Activated CD4-positive, alpha-beta memory T cell treated with anti-CD3 and anti-CD28 coated beads, Interleukin-2, amount 10 ng/mL, durations not matched to agents 7 days and 5 days (primary cell): ENCODE data around the gene ZYG11B. TPM values are rescaled to one million over a fixed set of nuclear protein-coding genes. Genes with fewer than 3 reads are reported as not detected.
"Not testable (repeated sequence)": the region's sequence is repeated elsewhere in the genome, so short reads cannot be mapped to it uniquely, and the experiment has no call there.

Source experiments
- CTCF ChIA-PET: fragments of 350-600 bp; sonication (Branson Sonifier 250); formaldehyde crosslinking; loops from one replicate; lab custom pipeline; 2021; ENCODE audit warnings: antibody characterized with exemption, inconsistent platforms; lab: Charles Lee
- POLR2A ChIA-PET: fragments of 350-600 bp; sonication (Branson Sonifier 250); formaldehyde crosslinking; loops from one replicate; lab custom pipeline; 2021; ENCODE audit warnings: antibody characterized with exemption; lab: Charles Lee
- DNase-seq: peaks from one replicate; pipeline ENCODE4 v3.0.0-alpha.2; 2020
- H3K27ac Mint-ChIP-seq: one replicate; pipeline ENCODE4 v1.8.0; 2021; ENCODE audit warnings: mild to moderate bottlenecking, mixed read lengths
- H3K27me3 Mint-ChIP-seq: one replicate; pipeline ENCODE4 v1.8.0; 2021; ENCODE audit warnings: mixed read lengths
- H3K36me3 Mint-ChIP-seq: one replicate; pipeline ENCODE4 v1.8.0; 2021; ENCODE audit warnings: low read depth, mixed read lengths
- H3K4me1 Mint-ChIP-seq: one replicate; pipeline ENCODE4 v1.8.0; 2021; ENCODE audit warnings: mixed read lengths
- H3K4me3 Mint-ChIP-seq: one replicate; pipeline ENCODE4 v1.8.0; 2021; ENCODE audit warnings: mild to moderate bottlenecking, mixed read lengths
- H3K9me3 Mint-ChIP-seq: one replicate; pipeline ENCODE4 v1.8.0; 2021; ENCODE audit warnings: mixed read lengths
- total RNA-seq, 2 experiments: library from RNA; stranded (reverse); gene quantifications; one replicate each; pipeline ENCODE4 v1.2.3, GENCODE V29; 2021

The ZYG11B gene
- total RNA-seq, result 10 to 100 TPM; 12.7 to 12.8 TPM

DNA sequence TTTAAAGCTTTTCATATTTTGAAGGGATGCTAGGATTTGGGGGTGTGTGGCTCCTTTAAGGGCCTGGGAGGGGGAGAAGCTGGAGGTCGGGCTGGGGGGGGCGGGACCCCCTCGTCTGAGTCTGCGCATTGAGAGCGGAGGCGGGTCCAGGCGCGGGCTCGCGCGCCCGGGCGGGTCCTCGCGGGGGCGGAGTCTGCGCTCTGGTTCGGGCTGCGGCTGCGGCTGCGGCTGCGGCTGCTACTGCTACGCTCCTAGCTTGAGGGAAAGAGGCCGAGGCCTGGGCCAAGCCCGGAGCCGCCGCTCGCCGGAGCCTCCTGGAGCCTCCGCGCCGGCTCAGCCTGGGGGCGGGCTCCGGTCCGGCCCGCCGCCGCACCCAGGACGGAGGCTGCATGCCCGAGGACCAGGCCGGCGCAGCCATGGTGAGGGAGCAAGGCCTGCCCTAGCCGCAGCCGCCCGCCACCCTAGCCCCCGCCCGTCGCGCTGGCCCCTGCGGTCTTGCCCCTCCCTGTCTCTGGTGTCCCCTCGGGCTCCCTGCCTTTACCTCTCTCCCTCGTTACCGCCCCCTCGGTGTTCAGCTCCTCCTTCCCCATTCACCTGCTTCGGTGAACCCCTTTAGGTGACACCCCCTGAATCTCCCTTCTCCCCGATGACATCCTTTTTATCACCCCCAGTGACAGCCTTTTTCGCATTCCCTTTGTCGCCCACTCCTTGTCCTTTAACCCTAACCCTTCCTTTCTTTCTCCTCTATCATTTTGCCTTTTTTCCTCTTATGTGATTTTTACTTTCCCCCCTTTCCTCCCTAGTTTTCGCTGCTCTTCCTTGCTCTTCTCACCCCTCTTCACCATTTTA is at the start of gene ZYG11B:
TSS of gene ZYG11B (plus strand) at position 189 of the 849 bp plus-strand sequence. CDS start at position 390, 201 bp downstream.
- Mint-ChIP-seq H3K36me3 (peaks cover 3% of the 10 kb centered on the region), H3K27ac (peak within 1 kb of the TSS; percentile 53), H3K4me1 (peaks cover 34% of the 10 kb centered on the region), H3K9me3 (no peaks in the 10 kb centered on the region), H3K27me3 (peaks cover 7% of the 10 kb centered on the region), H3K4me3 (peak within 1 kb of the TSS; percentile 93)
- ChIA-PET POLR2A (interaction anchor here (0.6 to 3.3 kb wide), 10 partner anchors 10 to 361 kb away, joined by 3 to 24 read pairs (median 7); partner anchors contain the start of genes CC2D1B, ECHDC2, ORC1 and PRPF38A), CTCF (interaction anchor here (0.8 to 1.5 kb wide), 3 partner anchors 22 to 25 kb away, joined by 3 to 5 read pairs (median 5); no protein-coding TSS in a partner anchor)
- peak; percentile 92 for DNase-seq

- Mint-ChIP-seq H3K9me3 (no peaks in the 10 kb centered on the region), H3K27ac (no peak overlapping the region), H3K27me3 (no peaks in the 10 kb centered on the region), H3K36me3 (no peaks in the 10 kb centered on the region), H3K4me3 (no peak overlapping the region), H3K4me1 (peaks cover 17% of the 10 kb centered on the region)
- no peak for DNase-seq
- POLR2A ChIA-PET, result interaction anchor here (1.5 kb wide), 1 partner anchor 273 kb away, joined by 6 read pairs; the partner anchor contains the start of genes ORC1 and PRPF38A
- CTCF ChIA-PET, result no interaction called here
These were observed 49.0 kb upstream of the ZYG11B start for GRCh38 chr1:52677076-52677806.

DNA sequence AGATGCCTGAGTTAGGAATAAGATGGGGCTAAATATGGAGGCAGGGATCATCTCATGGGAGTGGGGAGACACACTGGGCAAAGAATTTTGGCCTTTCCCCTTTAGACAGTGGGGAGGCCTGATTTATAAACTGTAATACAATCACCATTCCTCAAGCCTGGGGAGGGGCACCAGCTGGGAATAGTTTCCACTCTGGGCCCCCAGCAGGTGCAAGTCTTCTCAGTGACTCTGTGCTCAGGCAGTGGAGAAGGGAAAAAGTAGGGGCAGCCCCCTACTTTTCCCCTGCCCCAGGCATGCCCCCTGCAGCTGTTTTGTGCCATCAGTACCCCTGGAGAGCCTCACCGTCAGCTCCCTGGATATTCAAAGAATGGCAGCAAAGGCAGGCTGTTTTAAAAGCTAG is 47.2 kb upstream of the ZYG11B start:
- Mint-ChIP-seq H3K27me3 (no peaks in the 10 kb centered on the region), H3K27ac (no peak overlapping the region), H3K4me1 (peaks cover 20% of the 10 kb centered on the region), H3K9me3 (no peaks in the 10 kb centered on the region), H3K4me3 (no peak overlapping the region), H3K36me3 (peaks cover 7% of the 10 kb centered on the region)
- POLR2A ChIA-PET, result interaction anchor here (0.8 kb wide), 1 partner anchor 9 kb away, joined by 3 read pairs; no protein-coding TSS in a partner anchor
- DNase-seq, result no peak
- CTCF ChIA-PET, result no interaction called here

DNA sequence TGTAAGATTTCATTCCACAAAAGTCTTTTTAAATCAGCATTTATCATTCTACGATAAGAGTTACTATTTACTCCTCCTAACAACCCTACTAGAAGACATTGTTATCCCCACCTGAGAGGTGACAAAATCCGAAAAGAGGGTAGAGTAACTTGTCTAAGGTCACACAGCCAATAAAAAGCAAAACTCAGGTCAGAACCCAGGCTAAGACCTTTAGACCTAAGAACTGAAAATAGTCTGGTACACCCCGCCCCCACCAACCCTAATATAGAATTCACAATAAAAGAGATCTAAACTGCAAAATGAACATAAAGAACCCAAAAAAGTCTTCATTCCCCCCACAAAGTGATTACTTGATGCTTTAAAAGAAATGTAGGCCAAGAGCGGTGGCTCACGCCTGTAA is 46.8 kb upstream of the ZYG11B start:
- ChIA-PET CTCF (no interaction called here), POLR2A (no interaction called here)
- no peak overlapping the region for H3K27ac Mint-ChIP-seq
- DNase-seq, result no peak
- peaks cover 15% of the 10 kb centered on the region for H3K4me1 Mint-ChIP-seq
- H3K9me3 Mint-ChIP-seq, result no peaks in the 10 kb centered on the region
- peaks cover 7% of the 10 kb centered on the region for H3K36me3 Mint-ChIP-seq
- no peaks in the 10 kb centered on the region for H3K27me3 Mint-ChIP-seq
- no peak overlapping the region for H3K4me3 Mint-ChIP-seq

DNA sequence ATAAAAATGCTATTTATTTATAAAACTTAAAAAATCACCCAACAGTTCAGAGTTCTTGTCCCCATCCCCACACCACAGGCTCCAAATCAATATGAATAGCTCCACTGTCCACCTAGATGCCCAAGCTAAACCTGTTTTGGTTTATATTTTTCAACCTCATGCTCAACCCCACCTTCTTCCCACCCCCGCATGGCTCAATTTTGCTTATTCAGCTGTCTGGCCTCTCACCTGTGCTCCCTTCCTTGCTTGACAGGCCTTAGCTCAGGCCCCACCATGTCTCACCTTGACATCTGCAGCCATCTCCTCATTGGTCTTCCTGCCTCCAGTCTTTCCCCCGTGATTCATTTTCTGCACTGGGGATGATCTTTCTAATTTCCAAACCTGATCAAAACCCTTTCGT is 45.9 kb upstream of the ZYG11B start:
- no peak overlapping the region for H3K27ac Mint-ChIP-seq
- H3K9me3 Mint-ChIP-seq, result no peaks in the 10 kb centered on the region
- no peaks in the 10 kb centered on the region for H3K27me3 Mint-ChIP-seq
- peaks cover 10% of the 10 kb centered on the region for H3K4me1 Mint-ChIP-seq
- CTCF ChIA-PET, result interaction anchor here (1.1 to 1.2 kb wide), 2 partner anchors 13 to 15 kb away, joined by 3 to 5 read pairs; no protein-coding TSS in a partner anchor
- DNase-seq, result no peak
- POLR2A ChIA-PET, result no interaction called here
- H3K36me3 Mint-ChIP-seq, result peaks cover 12% of the 10 kb centered on the region
- H3K4me3 Mint-ChIP-seq, result no peak overlapping the region

GRCh38 chr1:52681136-52681535 is 45.1 kb upstream of the ZYG11B start:
- ChIA-PET POLR2A (no interaction called here), CTCF (interaction anchor here (1.1 kb wide), 1 partner anchor 16 kb away, joined by 3 read pairs; no protein-coding TSS in a partner anchor)
- peaks cover 14% of the 10 kb centered on the region for H3K4me1 Mint-ChIP-seq
- peaks cover 14% of the 10 kb centered on the region for H3K36me3 Mint-ChIP-seq
- no peaks in the 10 kb centered on the region for H3K27me3 Mint-ChIP-seq
- no peak overlapping the region for H3K4me3 Mint-ChIP-seq
- no peaks in the 10 kb centered on the region for H3K9me3 Mint-ChIP-seq
- no peak overlapping the region for H3K27ac Mint-ChIP-seq
- no peak for DNase-seq

DNA sequence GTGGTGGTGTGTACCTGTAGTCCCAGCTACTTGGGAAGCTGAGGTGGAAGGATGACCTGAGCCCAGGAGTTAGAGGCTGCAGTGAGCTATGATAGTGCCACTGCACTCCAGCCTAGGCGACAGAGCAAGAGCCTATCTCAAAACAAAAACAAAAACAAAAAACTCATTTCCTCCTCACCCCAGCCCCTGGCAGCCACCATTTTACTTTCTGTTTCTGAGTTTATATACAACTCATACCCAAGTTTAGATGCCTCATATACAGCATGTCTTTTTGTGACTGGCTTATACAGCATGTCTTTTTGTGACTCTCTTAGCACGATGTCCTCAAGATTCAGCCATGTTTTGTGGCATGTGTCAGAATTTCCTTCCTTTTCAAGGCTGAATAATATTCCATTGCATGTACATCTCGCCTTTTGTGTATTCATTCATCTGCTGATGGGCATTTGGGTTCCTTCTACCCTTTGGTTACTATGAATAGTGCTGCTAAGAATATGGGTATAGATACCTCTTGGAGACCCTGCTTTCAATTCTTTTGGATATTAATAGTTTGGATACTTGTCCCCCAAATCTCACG is 42.8 kb upstream of the ZYG11B start:
- no peak for DNase-seq
- peak overlapping the region; percentile 0 for H3K27ac Mint-ChIP-seq

GRCh38 chr1:52684545-52684944 is 41.7 kb upstream of the ZYG11B start:
- Mint-ChIP-seq H3K27me3 (no peaks in the 10 kb centered on the region), H3K4me1 (peaks cover 16% of the 10 kb centered on the region), H3K4me3 (no peak overlapping the region), H3K9me3 (no peaks in the 10 kb centered on the region), H3K36me3 (peaks cover 34% of the 10 kb centered on the region), H3K27ac (no peak overlapping the region)
- no peak for DNase-seq
- POLR2A ChIA-PET, result interaction anchor here (1.0 to 2.5 kb wide), 3 partner anchors 52 to 319 kb away, joined by 3 to 9 read pairs (median 4); partner anchors contain the start of gene SHISAL2A
- CTCF ChIA-PET, result interaction anchor here (1.0 to 5.1 kb wide), 2 partner anchors 131 to 280 kb away, joined by 3 to 37 read pairs; partner anchors contain the start of genes ORC1 and PRPF38A

More for the DNA sequence above, 42.8 kb upstream of the ZYG11B start:
- Mint-ChIP-seq H3K4me3 (no peak overlapping the region), H3K9me3 (no peaks in the 10 kb centered on the region), H3K36me3 (peaks cover 31% of the 10 kb centered on the region), H3K4me1 (peaks cover 16% of the 10 kb centered on the region), H3K27me3 (no peaks in the 10 kb centered on the region)
- ChIA-PET CTCF (interaction anchor here (5.1 kb wide), 1 partner anchor 279 kb away, joined by 37 read pairs; the partner anchor contains the start of genes ORC1 and PRPF38A), POLR2A (interaction anchor here (1.1 to 1.3 kb wide), 2 partner anchors 44 to 80 kb away, joined by 3 to 4 read pairs; no protein-coding TSS in a partner anchor)

DNA sequence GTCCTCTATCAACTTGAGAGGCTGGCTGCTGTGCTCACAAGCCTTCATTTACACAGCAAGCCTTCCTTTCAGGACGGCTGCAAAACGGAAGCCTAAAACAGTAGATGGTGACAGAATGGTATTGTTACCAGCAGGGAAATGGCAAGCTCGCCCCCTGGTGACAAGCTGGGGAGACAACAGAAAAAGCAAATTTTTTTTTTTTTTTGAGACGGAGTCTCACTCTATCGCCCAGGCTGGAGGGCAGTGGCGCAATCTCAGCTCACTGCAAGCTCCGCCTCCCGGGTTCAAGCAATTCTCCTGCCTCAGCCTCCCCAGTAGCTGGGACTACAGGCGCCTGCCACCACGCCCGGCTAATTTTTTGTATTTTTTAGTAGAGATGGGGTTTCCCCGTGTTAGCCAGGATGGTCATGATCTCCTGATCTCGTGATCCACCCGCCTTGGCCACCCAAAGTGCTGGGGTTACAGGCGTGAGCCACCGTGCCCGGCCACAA is 39.9 kb upstream of the ZYG11B start:
- Mint-ChIP-seq H3K4me1 (peaks cover 16% of the 10 kb centered on the region), H3K36me3 (peaks cover 36% of the 10 kb centered on the region), H3K27ac (peak overlapping the region; percentile 48)
- POLR2A ChIA-PET, result interaction anchor here (0.6 to 2.5 kb wide), 7 partner anchors 17 to 282 kb away, joined by 3 to 10 read pairs (median 5); partner anchors contain the start of genes ORC1, PRPF38A, SHISAL2A and TUT4
- DNase-seq, result peak; percentile 84
- not testable (repeated sequence) for H3K9me3 Mint-ChIP-seq, H3K27me3 Mint-ChIP-seq, H3K4me3 Mint-ChIP-seq
- CTCF ChIA-PET, result interaction anchor here (0.6 to 5.1 kb wide), 25 partner anchors 11 to 546 kb away, joined by 3 to 37 read pairs (median 5); partner anchors contain the start of genes COA7, GPX7, ORC1 and PRPF38A

GRCh38 chr1:52686830-52687229 is 39.4 kb upstream of the ZYG11B start:
- ChIA-PET POLR2A (interaction anchor here (0.6 to 2.5 kb wide), 7 partner anchors 10 to 283 kb away, joined by 3 to 10 read pairs (median 5); partner anchors contain the start of genes ORC1, PRPF38A, SHISAL2A and TUT4), CTCF (interaction anchor here (0.6 to 5.1 kb wide), 22 partner anchors 10 to 547 kb away, joined by 3 to 37 read pairs (median 5); partner anchors contain the start of genes COA7, ORC1, PRPF38A and SHISAL2A)
- Mint-ChIP-seq H3K9me3 (no peaks in the 10 kb centered on the region), H3K4me3 (no peak overlapping the region), H3K27ac (no peak overlapping the region), H3K27me3 (no peaks in the 10 kb centered on the region), H3K36me3 (peaks cover 39% of the 10 kb centered on the region), H3K4me1 (peaks cover 16% of the 10 kb centered on the region)
- DNase-seq, result no peak

- ChIA-PET POLR2A (no interaction called here), CTCF (no interaction called here)
- DNase-seq, result no peak
- Mint-ChIP-seq H3K4me3 (no peak overlapping the region), H3K27ac (no peak overlapping the region), H3K9me3 (no peaks in the 10 kb centered on the region), H3K27me3 (no peaks in the 10 kb centered on the region), H3K4me1 (peaks cover 11% of the 10 kb centered on the region), H3K36me3 (peaks cover 52% of the 10 kb centered on the region)
These were observed 34.4 kb upstream of the ZYG11B start for GRCh38 chr1:52691821-52692220.

GRCh38 chr1:52692697-52693096 is 33.6 kb upstream of the ZYG11B start:
- ChIA-PET CTCF (no interaction called here), POLR2A (no interaction called here)
- Mint-ChIP-seq H3K4me1 (peaks cover 17% of the 10 kb centered on the region), H3K9me3 (no peaks in the 10 kb centered on the region), H3K36me3 (peaks cover 45% of the 10 kb centered on the region), H3K27me3 (no peaks in the 10 kb centered on the region), H3K27ac (no peak overlapping the region), H3K4me3 (no peak overlapping the region)
- no peak for DNase-seq
